Medulla oblongata (tissue), 1 donor: ENCODE measurements around the gene HSPA6.
"Not testable (repeated sequence)": the region's sequence is repeated elsewhere in the genome, so short reads cannot be mapped to it uniquely, and the experiment has no call there.

Source experiments
- DNase-seq: peaks from one replicate; pipeline ENCODE4 v3.0.0-alpha.2; 2015; ENCODE audit errors: extremely low spot score

The HSPA6 gene

DNA sequence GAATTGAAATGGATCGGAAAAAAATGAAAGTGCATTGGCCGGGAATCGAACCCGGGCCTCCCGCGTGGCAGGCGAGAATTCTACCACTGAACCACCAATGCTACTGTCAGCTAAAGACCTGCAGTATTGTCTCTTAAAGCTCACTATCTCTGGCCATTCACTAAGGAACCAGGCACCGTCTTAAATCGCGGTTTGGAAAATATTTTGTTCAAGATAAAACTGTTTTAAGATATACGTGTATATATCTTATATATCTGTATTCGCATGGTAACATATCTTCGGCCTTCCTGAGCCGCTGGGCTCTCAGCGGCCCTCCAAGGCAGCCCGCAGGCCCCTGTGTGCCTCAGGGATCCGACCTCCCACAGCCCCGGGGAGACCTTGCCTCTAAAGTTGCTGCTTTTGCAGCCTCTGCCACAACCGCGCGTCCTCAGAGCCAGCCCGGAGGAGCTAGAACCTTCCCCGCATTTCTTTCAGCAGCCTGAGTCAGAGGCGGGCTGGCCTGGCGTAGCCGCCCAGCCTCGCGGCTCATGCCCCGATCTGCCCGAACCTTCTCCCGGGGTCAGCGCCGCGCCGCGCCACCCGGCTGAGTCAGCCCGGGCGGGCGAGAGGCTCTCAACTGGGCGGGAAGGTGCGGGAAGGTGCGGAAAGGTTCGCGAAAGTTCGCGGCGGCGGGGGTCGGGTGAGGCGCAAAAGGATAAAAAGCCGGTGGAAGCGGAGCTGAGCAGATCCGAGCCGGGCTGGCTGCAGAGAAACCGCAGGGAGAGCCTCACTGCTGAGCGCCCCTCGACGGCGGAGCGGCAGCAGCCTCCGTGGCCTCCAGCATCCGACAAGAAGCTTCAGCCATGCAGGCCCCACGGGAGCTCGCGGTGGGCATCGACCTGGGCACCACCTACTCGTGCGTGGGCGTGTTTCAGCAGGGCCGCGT, at the start of gene HSPA6:
HSPA6 (plus strand) TSS at position 724 of the 925 bp plus-strand sequence; CDS start at position 843, 119 bp downstream.
- peak; percentile 94 for DNase-seq

GRCh38 chr1:161477711-161478110, 46.6 kb upstream of the HSPA6 start:
- DNase-seq, result not testable (repeated sequence)

DNA sequence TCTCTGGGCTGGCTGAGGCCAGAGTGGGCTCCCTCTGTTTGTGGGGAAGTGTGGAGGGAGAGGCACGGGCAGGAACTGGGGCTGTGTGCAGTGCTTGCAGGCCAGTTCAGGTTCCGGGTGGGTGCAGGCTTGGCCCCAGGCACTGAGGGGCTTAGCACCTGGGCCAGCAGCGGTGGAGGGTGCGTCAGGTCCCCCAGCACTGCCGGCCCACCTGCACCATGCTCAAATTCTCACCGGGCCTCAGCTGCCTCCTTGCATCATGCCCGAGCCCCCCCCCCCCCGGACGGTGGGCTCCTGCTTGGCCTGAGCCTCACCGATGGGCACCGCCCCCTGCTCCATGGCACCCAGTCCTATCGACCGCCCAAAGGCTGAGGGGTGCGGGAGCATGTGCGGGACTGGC, 45.4 kb upstream of the HSPA6 start:
- DNase-seq, result no peak

GRCh38 chr1:161480381-161481035, 43.8 kb upstream of the HSPA6 start:
- no peak for DNase-seq

DNA sequence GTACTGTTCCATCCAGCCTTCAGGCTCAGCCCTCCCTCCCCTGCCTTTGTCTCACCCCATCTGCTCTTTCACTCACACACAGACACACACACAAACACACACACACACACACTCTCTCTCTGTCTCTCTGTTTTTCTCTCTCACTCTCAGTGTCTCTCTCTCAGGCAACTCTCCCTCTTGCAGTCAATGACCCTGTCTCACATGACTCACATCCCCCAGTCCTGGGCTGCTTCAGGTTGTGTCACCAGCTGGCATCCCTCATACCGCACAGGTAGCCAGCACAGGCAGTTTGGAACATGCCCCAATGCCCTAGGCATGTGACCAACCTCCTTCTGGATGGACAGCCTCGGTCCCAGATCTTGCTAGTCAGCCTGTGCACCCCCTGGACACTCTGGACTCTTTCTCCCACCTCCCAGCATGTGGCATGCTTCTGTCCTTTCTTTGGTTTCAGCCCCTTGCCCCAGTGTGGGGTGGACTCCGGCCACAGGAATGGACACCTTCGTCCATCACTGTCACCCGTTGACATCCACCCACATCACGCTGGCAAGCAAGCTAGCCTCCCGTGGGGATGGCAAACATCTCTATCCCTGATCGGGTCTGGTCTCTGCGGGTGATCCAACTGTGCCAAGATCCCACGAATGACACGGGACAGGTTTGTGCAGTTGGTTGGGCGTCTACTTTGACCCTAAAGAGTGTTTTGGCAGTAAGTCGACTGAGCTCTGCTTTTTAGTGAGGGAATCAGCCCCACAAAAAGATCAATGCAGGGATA, 42.5 kb upstream of the HSPA6 start:
- no peak for DNase-seq

DNA sequence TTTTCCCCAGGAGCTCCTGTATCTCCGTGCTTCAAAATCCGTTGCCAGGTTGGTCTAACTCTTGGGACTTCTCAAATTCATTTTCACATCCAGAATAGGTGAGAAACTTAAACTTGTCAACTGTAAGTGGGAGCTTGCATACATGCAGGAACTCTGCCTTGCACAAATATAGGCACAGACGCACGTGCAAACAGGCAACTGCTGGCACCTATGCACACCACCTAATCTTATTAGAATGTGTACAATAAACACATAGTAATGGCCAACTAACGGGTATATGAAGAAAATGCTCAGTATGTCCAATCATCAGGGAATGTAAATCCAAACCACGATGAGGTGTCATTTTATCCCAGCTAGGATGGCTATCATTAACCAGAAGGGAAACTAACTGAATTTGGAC, 41.7 kb upstream of the HSPA6 start:
- DNase-seq, result no peak

DNA sequence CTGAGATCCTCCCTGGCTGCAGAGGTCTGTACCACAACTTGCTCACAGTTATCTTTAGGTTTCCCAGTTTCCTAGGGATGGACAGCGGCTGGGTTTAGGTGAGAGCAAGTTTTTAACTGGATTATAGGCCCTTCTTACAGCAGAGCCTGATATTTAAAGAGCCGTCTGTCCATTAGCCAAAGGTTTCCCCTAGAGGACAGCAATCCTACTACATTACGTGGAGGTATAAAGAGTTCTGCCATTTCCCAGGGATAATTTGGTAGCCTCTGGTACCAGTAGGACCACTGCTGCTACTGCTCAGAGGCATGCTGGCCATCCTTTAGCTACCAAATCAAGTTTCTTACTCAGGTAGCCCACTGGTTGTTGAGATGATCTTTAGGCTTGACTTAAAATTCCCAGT, 41.0 kb upstream of the HSPA6 start:
- DNase-seq, result no peak

- DNase-seq, result no peak
Measured at GRCh38 chr1:161484613-161485012, 39.7 kb upstream of the HSPA6 start.

- DNase-seq, result peak; percentile 91
Measured at GRCh38 chr1:161486806-161487741, 37.3 kb upstream of the HSPA6 start.

DNA sequence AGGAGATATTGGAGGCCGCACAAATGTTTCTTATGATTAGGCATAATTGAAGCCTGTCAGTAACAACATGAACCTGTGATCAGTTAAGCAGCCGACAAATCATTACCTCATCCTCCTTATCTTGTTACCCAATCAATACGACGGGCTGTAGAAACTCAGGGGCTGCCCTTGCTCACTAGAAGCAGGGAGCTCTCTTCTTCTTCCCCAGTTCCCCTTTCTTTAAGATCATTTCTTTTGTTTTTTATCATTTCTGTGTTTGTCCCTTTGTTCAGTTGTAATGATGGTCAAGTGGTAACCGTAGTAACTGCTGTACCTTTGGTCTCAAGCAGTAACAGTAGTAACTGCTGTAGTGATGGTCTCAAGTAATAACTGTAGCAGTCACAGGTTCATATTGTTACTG, 32.9 kb upstream of the HSPA6 start:
- DNase-seq, result no peak

DNA sequence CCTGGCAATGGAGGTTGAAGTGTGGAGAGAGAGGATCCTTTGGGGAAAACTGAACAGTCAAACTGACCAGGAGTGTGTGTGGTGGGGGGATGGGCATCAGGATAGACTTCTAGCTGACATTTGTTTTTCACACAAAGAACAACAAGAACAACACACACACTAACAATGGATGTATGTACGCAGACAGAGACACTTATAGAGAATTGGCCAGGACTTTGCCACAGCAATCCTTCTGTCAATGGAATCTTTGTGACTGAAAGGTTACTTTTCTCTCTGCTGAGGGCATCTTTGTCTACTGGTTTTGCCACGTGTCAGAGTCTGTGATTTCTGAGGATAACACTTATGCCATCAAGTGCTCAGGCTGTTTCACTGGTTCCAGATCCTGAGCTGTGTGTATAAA, 31.5 kb upstream of the HSPA6 start:
- DNase-seq, result peak; percentile 85

DNA sequence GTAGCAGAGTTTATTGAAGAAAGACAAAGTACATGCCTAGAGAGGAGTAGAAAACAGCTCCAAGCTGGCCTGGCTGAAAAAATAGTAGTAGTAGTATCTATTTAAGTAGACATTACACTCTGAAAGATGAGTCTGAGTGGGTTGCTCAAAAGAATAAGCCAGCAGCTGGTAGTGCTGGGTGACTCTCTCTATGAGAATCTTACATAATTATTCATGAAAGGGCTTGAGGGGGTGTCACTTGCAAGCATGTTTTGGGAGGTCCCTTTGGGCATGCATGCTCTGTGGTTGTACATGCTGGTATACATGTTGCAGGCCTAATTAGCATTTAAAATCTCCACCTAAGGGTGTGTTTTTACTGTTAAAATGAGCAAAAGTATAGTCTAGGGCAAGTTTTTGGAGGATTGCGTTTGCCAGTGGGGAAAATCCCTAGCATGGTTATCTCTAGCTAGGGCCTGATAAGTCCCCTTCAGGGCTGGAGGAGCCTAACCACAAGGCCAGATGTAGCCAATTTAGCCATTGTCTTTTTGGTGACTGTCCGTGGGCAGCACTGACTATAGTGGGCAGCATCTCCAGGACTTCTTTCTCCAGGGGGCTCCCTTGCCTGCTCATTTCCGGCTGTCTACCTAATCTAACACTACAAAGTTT, 30.1 kb upstream of the HSPA6 start:
- DNase-seq, result no peak

GRCh38 chr1:161495490-161495889, 28.9 kb upstream of the HSPA6 start:
- DNase-seq, result no peak

DNA sequence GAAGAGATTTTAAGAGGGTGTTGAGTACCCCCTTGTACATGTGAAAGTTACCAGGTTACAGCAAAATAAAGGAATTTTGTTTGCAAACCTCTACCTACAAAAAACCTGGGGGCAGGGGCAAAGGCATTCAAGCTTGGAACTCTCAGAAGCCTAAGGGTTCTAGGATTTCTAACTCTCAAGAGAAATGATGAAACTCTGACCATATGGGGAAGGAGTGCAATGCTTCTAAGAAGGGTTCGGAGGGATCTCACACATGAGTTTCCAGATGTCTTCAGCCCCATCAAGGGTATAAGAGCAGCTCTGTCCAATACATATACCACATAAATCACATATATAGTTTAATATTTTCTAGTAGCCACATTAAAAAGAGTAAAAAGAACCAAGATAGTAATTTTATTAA, 26.4 kb upstream of the HSPA6 start:
- DNase-seq, result no peak

DNA sequence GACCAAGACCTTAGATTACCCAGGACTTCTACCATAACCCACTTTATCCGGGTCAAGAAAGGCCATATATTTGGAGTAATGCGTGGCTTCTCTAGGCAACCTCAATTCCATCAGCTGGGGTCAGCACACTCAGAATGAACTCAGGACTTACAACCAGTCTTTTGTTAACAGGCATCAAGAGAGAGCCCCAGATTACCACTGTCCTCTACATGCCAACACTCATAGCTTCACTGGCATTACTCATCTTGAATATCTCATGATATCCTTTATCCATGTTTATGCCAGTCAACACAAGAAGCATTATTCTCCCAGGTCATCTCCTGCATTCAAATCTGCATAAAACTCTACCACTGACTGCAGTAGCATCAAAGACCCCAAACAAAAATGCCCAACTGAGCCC, 25.7 kb upstream of the HSPA6 start:
- DNase-seq, result no peak

- DNase-seq, result peak; percentile 88
Measured at GRCh38 chr1:161499099-161500039, 25.0 kb upstream of the HSPA6 start.

DNA sequence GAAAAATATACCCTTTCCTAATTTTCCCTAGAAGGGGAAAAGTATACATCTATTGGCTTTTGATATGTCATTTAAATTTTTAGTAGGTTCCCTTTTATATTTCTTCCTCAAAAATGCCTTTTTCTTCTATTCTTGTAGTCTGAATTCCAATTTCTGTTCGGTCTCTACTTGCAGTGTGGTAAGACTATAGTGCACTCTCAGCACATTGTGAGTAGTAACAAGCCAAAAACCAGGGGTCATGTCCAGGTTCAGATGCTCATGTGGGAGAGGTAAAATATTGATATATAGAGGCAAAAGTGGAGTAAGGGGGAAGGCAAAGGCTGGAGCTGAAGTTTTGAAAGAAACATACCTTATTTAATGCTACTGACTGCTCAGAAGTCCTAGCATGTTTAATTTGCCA, 23.1 kb upstream of the HSPA6 start:
- DNase-seq, result no peak

- no peak for DNase-seq
Measured at GRCh38 chr1:161502181-161502580, 22.2 kb upstream of the HSPA6 start.

GRCh38 chr1:161502641-161503393, 21.5 kb upstream of the HSPA6 start:
- no peak for DNase-seq
